Endometrial microvascular endothelial cells (primary cell): Measurements from ENCODE around the gene NAA38. TPM values are rescaled to one million over a fixed set of nuclear protein-coding genes. Genes with fewer than 3 reads are reported as not detected.

Experiments
- in situ Hi-C: cut with HindIII; loops from 2 replicates; pipeline ENCODE4 v1.10.0; 2017; ENCODE audit warnings: low sequenced_read_pairs, low pct_unique_long_range_greater_than_20kb; ENCODE audit errors: inconsistent ontology term
- total RNA-seq: library from RNA; depleted of rRNA; stranded (reverse); fragments of >200 nt; gene quantifications from one replicate; pipeline ENCODE4 v1.2.3, GENCODE V29; 2015; ENCODE audit errors: inconsistent ontology term

Gene NAA38
- total RNA-seq, 1 donor from 2014 or later = 52.5 TPM

GRCh38 chr17:7854851-7855659 lies 2.3 kb downstream of the NAA38 start, which contains the start of gene TMEM88:
TSS of gene TMEM88 (plus strand) at chr17:7855066. CDS start at chr17:7855075, 9 bp downstream.
- in situ Hi-C loops = no loop called here

DNA sequence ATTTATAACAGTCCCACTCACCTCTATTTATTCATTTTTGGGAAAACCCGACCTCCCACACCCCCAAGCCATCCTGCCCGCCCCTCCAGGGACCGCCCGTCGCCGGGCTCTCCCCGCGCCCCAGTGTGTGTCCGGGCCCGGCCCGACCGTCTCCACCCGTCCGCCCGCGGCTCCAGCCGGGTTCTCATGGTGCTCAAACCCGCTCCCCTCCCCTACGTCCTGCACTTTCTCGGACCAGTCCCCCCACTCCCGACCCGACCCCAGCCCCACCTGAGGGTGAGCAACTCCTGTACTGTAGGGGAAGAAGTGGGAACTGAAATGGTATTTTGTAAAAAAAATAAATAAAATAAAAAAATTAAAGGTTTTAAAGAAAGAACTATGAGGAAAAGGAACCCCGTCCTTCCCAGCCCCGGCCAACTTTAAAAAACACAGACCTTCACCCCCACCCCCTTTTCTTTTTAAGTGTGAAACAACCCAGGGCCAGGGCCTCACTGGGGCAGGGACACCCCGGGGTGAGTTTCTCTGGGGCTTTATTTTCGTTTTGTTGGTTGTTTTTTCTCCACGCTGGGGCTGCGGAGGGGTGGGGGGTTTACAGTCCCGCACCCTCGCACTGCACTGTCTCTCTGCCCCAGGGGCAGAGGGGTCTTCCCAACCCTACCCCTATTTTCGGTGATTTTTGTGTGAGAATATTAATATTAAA lies 3.1 kb downstream of the NAA38 start:
- in situ Hi-C loops = no loop called here

DNA sequence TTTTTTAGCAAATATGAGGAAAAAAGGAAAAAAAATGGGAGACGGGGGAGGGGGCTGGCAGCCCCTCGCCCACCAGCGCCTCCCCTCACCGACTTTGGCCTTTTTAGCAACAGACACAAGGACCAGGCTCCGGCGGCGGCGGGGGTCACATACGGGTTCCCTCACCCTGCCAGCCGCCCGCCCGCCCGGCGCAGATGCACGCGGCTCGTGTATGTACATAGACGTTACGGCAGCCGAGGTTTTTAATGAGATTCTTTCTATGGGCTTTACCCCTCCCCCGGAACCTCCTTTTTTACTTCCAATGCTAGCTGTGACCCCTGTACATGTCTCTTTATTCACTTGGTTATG lies 3.7 kb downstream of the NAA38 start:
- in situ Hi-C loops = no loop called here

- in situ Hi-C loops = no loop called here
These were observed 4.3 kb downstream of the NAA38 start for GRCh38 chr17:7852919-7853690.

DNA sequence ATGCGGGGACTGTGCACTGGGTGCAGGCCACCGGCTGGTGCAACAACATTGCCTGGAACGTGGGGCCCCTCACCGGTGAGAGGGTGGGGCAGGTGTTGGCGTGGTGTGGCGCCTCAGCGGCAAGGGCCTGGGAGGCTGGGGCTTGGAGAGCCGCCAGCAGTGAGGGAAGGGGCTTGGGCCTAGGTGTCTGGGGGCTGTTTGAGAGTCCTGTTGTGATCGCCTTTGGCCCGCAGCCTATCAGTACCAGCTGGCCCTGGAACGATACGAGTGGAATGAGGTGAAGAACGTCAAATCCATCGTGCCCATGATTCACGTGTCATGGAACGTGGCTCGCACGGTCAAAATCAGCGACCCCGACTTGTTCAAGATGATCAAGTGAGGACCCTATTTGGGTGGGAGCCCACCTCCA lies 5.1 kb downstream of the NAA38 start:
- in situ Hi-C loops = no loop called here

DNA sequence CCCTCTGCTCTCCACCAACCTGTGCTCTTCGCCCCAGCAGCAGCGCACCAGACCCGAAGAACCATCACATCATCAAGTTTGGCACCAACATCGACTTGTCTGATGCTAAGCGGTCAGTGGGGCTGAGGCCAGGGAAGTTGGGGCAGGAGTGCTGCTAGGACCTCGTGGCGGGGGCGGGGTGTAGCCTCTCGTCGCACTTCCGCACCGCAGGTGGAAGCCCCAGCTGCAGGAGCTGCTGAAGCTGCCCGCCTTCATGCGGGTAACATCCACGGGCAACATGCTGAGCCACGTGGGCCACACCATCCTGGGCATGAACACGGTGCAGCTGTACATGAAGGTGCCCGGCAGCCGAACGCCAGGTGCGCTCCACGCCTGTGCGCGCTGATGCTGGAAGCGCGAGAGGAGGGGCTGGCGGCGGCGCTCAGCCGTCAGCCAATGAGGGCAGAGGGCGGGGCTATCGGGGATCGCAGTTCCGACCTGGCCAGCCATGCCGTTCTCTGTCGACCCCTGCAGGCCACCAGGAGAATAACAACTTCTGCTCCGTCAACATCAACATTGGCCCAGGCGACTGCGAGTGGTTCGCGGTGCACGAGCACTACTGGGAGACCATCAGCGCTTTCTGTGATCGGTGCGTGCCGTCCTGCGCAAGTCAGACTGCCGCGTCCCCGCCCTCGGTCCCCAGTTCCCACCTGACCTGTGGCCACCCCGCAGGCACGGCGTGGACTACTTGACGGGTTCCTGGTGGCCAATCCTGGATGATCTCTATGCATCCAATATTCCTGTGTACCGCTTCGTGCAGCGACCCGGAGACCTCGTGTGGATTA lies 5.7 kb downstream of the NAA38 start:
- in situ Hi-C loops = no loop called here

DNA sequence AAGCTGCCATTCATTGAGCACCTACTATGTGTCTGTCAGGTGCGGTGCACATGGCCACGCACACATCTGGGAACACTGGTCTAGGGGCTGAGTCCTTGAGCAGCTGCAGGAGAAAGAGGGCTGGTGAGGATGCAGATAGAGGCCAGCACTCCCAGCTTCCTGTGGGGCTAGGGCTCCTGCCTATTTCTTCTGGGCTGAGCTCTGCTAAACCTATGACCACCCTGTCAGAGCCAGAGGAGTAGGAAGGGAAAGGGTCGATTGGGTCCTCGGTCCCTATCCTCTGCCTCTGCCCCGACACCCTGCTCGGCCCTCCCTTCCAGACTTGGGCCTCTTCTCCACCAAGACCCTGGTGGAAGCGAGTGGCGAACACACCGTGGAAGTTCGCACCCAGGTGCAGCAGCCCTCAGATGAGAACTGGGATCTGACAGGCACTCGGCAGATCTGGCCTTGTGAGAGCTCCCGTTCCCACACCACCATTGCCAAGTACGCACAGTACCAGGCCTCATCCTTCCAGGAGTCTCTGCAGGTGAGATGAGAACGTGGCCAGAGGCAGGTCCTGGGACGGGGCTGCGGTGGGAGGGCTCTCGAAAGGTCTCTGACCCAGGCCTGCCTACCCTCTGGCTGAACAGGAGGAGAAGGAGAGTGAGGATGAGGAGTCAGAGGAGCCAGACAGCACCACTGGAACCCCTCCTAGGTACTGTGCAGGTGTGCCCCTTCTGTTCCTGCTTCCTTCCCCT lies 6.5 kb downstream of the NAA38 start:
- in situ Hi-C loops = no loop called here

DNA sequence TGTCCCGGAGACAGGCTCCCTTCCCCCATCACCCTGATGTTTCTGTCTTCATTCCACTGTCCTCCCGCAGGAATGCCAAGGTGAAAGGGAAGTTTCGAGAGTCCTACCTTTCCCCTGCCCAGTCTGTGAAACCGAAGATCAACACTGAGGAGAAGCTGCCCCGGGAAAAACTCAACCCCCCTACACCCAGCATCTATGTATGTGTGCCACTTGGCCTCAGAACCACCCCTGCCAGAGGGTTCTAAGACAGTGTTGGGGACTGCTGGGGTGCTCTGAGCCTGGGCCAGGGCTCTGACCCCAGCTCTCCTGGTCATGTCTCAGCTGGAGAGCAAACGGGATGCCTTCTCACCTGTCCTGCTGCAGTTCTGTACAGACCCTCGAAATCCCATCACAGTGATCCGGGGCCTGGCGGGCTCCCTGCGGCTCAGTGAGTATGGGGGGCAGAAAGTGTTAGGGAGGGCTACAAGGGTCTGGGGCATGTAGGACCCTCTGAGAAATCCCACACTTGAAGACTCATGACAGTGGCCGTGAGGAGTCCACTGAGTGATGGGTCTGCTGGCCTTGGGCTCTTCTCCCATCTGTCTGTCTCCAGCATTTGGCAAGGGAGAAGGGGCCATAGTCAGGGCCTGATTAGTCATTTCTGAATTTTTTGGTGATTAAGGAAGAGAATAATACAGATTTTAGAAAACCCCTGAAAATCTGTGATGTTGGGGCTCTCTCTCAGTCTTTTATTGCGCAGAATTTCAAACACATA lies 7.4 kb downstream of the NAA38 start:
- in situ Hi-C loops = no loop called here

GRCh38 chr17:7849130-7849750 lies 8.1 kb downstream of the NAA38 start:
- in situ Hi-C loops = no loop called here

- in situ Hi-C loops = no loop called here
These were observed 8.6 kb downstream of the NAA38 start for GRCh38 chr17:7848739-7849129.

DNA sequence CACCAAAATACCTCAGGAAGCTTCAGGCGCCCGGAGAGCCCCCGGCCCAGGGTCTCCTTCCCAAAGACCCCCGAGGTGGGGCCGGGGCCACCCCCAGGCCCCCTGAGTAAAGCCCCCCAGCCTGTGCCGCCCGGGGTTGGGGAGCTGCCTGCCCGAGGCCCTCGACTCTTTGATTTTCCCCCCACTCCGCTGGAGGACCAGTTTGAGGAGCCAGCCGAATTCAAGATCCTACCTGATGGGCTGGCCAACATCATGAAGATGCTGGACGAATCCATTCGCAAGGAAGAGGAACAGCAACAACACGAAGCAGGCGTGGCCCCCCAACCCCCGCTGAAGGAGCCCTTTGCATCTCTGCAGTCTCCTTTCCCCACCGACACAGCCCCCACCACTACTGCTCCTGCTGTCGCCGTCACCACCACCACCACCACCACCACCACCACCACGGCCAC lies 9.2 kb downstream of the NAA38 start:
- in situ Hi-C loops = no loop called here

- in situ Hi-C loops = no loop called here
These were observed 10.3 kb downstream of the NAA38 start for GRCh38 chr17:7846765-7847661.

DNA sequence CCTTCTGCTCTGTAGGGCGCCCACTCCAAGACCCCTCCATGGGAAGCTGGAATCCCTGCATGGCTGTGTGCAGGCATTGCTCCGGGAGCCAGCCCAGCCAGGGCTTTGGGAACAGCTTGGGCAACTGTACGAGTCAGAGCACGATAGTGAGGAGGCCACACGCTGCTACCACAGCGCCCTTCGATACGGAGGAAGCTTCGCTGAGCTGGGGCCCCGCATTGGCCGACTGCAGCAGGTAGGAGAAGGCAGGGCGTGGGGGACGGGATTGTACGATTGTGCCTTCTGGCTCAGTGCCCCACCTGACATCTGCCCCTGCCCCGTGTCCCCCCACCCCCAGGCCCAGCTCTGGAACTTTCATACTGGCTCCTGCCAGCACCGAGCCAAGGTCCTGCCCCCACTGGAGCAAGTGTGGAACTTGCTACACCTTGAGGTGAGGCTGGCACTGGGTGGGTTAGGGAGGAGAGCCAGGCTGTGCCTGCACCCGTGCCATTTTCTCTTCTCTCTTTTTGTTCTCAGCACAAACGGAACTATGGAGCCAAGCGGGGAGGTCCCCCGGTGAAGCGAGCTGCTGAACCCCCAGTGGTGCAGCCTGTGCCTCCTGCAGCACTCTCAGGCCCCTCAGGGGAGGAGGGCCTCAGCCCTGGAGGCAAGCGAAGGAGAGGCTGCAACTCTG lies 11.2 kb downstream of the NAA38 start:
- in situ Hi-C loops = no loop called here

DNA sequence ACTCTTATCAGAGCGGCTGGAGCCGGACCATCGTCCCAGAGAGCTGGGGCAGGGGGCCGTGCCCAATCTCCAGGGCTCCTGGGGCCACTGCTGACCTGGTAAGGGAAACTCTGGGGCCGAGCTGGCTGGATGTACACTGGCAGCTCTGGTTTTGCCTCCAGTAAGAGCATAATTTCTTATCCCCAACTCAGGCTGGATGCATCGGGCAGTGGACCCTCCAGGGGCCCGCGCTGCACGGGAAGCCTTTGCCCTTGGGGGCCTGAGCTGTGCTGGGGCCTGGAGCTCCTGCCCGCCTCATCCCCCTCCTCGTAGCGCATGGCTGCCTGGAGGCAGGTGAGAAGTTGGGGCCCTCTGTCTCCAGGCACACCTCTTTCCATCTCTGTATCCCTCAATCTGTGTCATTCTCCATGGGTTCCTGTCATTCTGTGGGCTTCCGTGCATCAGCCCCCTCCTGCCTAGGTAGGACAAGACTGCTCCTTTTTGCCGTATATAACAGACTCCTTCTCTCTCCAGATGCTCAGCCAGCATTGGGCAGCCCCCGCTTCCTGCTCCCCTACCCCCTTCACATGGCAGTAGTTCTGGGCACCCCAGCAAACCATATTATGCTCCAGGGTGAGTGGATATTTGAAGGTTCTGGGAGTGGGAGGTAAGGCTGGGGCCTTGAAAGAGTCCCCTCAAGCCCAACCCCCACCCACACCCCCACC lies 11.8 kb downstream of the NAA38 start:
- in situ Hi-C loops = no loop called here
